Measurements from ENCODE around the gene MRAP.

- TF ChIP-seq, protein P1, sequence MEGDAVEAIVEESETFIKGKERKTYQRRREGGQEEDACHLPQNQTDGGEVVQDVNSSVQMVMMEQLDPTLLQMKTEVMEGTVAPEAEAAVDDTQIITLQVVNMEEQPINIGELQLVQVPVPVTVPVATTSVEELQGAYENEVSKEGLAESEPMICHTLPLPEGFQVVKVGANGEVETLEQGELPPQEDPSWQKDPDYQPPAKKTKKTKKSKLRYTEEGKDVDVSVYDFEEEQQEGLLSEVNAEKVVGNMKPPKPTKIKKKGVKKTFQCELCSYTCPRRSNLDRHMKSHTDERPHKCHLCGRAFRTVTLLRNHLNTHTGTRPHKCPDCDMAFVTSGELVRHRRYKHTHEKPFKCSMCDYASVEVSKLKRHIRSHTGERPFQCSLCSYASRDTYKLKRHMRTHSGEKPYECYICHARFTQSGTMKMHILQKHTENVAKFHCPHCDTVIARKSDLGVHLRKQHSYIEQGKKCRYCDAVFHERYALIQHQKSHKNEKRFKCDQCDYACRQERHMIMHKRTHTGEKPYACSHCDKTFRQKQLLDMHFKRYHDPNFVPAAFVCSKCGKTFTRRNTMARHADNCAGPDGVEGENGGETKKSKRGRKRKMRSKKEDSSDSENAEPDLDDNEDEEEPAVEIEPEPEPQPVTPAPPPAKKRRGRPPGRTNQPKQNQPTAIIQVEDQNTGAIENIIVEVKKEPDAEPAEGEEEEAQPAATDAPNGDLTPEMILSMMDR (conservative IDR thresholded peaks at IDR 0.05) = no peak
- no peak for TF ChIP-seq ZFX (IDR thresholded peaks at IDR 0.05)
These were observed 38.1 kb downstream of the MRAP start for GRCh38 chr21:32336711-32337110.
